ENCODE data around the gene NAA60.

DNA sequence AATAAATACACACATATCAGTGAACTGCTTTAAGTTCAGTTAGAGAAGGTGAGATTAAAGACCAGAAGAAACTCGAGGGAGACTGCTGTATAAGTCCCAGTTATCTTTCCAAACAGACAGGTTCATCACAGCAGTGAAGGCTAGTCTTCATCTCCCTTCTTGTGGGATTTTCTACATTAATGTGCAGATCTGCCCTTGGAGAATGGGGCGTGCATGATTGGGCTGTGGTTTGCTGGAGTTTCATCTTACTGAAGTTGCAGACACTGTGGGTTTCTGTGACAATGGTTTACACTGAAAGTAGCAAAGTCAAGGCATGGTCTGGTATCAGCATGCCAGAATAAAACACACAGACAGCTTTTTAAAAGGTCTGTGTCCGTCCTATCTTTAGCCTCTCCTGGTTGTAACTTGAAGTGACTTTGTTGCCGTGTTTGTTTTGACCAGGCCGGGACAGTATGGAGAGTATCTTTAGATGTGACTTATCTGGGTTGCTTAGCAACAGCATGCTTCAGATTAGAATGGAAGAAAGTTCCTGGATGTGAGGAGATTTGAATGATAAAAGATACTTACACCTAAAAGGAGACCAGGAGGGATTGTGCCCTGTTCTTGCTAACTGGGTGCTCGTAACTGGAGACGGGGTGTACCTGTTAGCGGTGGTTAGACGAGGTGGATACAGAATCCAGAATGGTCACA, 16.1 kb downstream of the NAA60 start:
- TF ChIP-seq POLR2A (IDR thresholded peaks at IDR 0.05) = no peak
- TF ChIP-seq, protein P1, sequence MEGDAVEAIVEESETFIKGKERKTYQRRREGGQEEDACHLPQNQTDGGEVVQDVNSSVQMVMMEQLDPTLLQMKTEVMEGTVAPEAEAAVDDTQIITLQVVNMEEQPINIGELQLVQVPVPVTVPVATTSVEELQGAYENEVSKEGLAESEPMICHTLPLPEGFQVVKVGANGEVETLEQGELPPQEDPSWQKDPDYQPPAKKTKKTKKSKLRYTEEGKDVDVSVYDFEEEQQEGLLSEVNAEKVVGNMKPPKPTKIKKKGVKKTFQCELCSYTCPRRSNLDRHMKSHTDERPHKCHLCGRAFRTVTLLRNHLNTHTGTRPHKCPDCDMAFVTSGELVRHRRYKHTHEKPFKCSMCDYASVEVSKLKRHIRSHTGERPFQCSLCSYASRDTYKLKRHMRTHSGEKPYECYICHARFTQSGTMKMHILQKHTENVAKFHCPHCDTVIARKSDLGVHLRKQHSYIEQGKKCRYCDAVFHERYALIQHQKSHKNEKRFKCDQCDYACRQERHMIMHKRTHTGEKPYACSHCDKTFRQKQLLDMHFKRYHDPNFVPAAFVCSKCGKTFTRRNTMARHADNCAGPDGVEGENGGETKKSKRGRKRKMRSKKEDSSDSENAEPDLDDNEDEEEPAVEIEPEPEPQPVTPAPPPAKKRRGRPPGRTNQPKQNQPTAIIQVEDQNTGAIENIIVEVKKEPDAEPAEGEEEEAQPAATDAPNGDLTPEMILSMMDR (IDR thresholded peaks at IDR 0.05) = no peak

All from adrenal gland (tissue), 5 donors.